ENCODE data around the gene PARN. TPM values are rescaled to one million over a fixed set of nuclear protein-coding genes. Genes with fewer than 3 reads are reported as not detected.

PARN gene
- total and polyA plus RNA-seq, 8 donors = 9.9 to 75.3 (median 24.2) TPM

GRCh38 chr16:14616280-14616679, 13.8 kb downstream of the PARN start:
- 86 to 95% (median 93%) methylated on average over 4 of the region's 4 CpGs for WGBS, 5 donors
- Histone ChIP-seq H3K4me1 (no peaks in the 10 kb centered on the region), H3K4me3 (no peak overlapping the region), H3K9me3 (no peaks in the 10 kb centered on the region), H3K27ac (no peak overlapping the region), H3K27me3 (no peaks in the 10 kb centered on the region), H3K36me3 (peaks cover 32 to 100% (median 98%) of the 10 kb centered on the region in 4 donors)
- TF ChIP-seq EP300 (IDR thresholded peaks at IDR 0.05) = no peak
- TF ChIP-seq CTCF (IDR thresholded peaks at IDR 0.05) = no peak
- no peak for TF ChIP-seq POLR2AphosphoS5 (IDR thresholded peaks at IDR 0.05)
- no peak for TF ChIP-seq POLR2A (IDR thresholded peaks at IDR 0.05)
- intact Hi-C loops (cut with DNase I; ENCODE audit: low total_unique reads) = no loop called here
- no peak for DNase-seq

GRCh38 chr16:14613991-14614390, 16.1 kb downstream of the PARN start:
- Histone ChIP-seq H3K27ac (no peak overlapping the region), H3K36me3 (peaks cover 48 to 100% (median 98%) of the 10 kb centered on the region in 4 donors), H3K27me3 (no peaks in the 10 kb centered on the region), H3K4me1 (no peaks in the 10 kb centered on the region), H3K4me3 (no peak overlapping the region), H3K9me3 (no peaks in the 10 kb centered on the region)
- WGBS, 5 donors = 91 to 98% (median 97%) methylated on average over 4 of the region's 4 CpGs
- DNase-seq = no peak
- intact Hi-C loops (cut with DNase I; ENCODE audit: low total_unique reads) = no loop called here
- TF ChIP-seq POLR2A (IDR thresholded peaks at IDR 0.05) (no peak), CTCF (IDR thresholded peaks at IDR 0.05) (no peak)

GRCh38 chr16:14611660-14612059, 18.4 kb downstream of the PARN start:
- H3K4me1 ChIP-seq = no peaks in the 10 kb centered on the region
- no peak overlapping the region for H3K27ac ChIP-seq
- H3K4me3 ChIP-seq = no peak overlapping the region
- H3K9me3 ChIP-seq = no peaks in the 10 kb centered on the region
- 97 to 99% (median 97%) methylated on average over 14 of the region's 14 CpGs for WGBS, 5 donors
- intact Hi-C loops (cut with DNase I; ENCODE audit: low total_unique reads) = no loop called here
- peaks cover 61 to 100% (median 99%) of the 10 kb centered on the region in 4 donors for H3K36me3 ChIP-seq
- TF ChIP-seq CTCF (IDR thresholded peaks at IDR 0.05) (no peak), EP300 (IDR thresholded peaks at IDR 0.05) (no peak), POLR2AphosphoS5 (IDR thresholded peaks at IDR 0.05) (no peak), POLR2A (IDR thresholded peaks at IDR 0.05) (no peak)
- H3K27me3 ChIP-seq = no peaks in the 10 kb centered on the region
- DNase-seq = no peak

- TF ChIP-seq EP300 (IDR thresholded peaks at IDR 0.05) (no peak), POLR2A (IDR thresholded peaks at IDR 0.05) (no peak), POLR2AphosphoS5 (IDR thresholded peaks at IDR 0.05) (no peak), CTCF (IDR thresholded peaks at IDR 0.05) (no peak)
- Histone ChIP-seq H3K4me3 (no peak overlapping the region), H3K27ac (no peak overlapping the region), H3K36me3 (peaks cover 59 to 100% (median 98%) of the 10 kb centered on the region in 4 donors), H3K27me3 (no peaks in the 10 kb centered on the region), H3K9me3 (no peaks in the 10 kb centered on the region), H3K4me1 (no peaks in the 10 kb centered on the region)
- no peak for DNase-seq
- intact Hi-C loops (cut with DNase I; ENCODE audit: low total_unique reads) = no loop called here
- WGBS, 5 donors = 94 to 97% (median 95%) methylated on average over 6 of the region's 6 CpGs
Observed at GRCh38 chr16:14609716-14610115, 20.3 kb downstream of the PARN start.

Data from stomach (tissue), 9 donors.